Body of pancreas (tissue), 4 donors: ENCODE results near the gene ARHGEF33.

Source experiments
- POLR2A ChIP-seq, 3 donors: fragments of 450-650 bp; IDR thresholded peaks; one replicate each; pipeline ENCODE4 v1.6.1; 2016; ENCODE audit warnings: antibody characterized with exemption in 3 of 3, mild to moderate bottlenecking in 2 of 3
- TF ChIP-seq, protein P1 (sequence below), 7 experiments: fragments of 450-650 bp in 4 of 7; fragments of 200-600 bp in 3 of 7; sonication (generic) in 3 of 7; IDR thresholded peaks; one replicate each; pipeline ENCODE4 v1.5.1; 2016 to 2019; ENCODE audit warnings: antibody characterized with exemption in 7 of 7

GRCh38 chr2:38960609-38961320 is 71.1 kb downstream of the ARHGEF33 start:
- TF ChIP-seq, protein P1, sequence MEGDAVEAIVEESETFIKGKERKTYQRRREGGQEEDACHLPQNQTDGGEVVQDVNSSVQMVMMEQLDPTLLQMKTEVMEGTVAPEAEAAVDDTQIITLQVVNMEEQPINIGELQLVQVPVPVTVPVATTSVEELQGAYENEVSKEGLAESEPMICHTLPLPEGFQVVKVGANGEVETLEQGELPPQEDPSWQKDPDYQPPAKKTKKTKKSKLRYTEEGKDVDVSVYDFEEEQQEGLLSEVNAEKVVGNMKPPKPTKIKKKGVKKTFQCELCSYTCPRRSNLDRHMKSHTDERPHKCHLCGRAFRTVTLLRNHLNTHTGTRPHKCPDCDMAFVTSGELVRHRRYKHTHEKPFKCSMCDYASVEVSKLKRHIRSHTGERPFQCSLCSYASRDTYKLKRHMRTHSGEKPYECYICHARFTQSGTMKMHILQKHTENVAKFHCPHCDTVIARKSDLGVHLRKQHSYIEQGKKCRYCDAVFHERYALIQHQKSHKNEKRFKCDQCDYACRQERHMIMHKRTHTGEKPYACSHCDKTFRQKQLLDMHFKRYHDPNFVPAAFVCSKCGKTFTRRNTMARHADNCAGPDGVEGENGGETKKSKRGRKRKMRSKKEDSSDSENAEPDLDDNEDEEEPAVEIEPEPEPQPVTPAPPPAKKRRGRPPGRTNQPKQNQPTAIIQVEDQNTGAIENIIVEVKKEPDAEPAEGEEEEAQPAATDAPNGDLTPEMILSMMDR (IDR thresholded peaks at IDR 0.05), result no peak
- no peak for TF ChIP-seq POLR2A (IDR thresholded peaks at IDR 0.05)
